TTC549 (cell line): ENCODE measurements around the gene HELZ.
"Not testable (repeated sequence)": the region's sequence is repeated elsewhere in the genome, so short reads cannot be mapped to it uniquely, and the experiment has no call there.

ENCODE experiments used
- FAIRE-seq: peaks from 2 replicates; lab custom pipeline; 2012; peaks lifted over from hg19 to GRCh38; lab: Jason Lieb, UNC

Gene HELZ

DNA sequence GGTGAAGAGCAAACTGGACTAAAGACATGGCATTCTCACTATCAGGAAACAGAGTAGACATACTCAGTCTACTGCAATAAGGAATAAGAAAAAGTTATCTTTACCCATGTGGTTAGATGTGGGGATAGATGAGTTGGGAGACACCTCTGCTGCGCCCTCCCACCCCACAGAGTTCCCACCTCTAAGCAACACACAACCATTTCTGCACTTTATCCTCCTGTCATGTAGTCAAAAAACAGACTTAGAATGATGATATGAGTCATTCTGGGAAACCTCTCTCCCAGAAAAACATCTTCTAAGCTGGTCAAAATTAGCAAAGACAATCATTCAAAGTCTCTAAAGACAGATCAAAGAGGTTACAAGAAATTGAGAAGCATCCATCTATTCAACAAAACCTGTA is 105.7 kb downstream of the HELZ start:
- FAIRE-seq, result no peak

DNA sequence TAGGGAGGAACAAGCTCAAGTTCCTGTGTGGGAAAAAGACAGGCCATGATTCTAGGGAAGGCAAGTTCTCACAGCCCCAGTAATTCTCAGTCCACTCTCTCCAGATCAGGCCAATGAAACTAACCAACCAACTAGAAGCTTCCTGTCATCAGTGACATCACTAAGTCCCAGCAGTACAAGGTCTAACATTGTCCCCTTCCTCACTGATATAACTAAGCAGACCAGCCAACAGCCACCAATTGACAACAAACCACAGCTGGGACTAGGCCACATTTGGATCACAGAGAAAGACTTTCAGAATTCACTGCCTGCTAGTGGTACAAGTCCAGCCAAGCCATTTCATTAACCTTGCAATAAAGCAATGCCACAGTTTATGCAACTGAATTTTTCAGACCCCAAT is 106.6 kb downstream of the HELZ start:
- FAIRE-seq, result no peak

DNA sequence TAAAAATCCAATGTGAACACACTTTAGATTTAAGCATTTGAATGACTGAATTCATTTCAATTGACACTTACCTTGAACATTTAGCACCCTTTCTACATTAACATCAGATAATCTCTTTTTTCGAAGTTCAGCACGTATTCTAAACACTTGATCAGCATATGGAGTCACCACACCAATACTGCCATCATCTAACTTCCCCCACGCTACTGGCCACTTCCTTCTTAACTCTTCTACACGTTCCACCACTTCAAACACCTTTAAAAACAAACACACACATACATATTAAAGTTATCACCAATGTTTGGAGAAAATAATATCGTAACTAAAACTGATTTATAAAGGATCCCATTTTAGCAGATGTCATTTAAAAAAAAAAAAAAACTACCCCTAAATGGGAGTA is 107.1 kb downstream of the HELZ start:
- FAIRE-seq, result no peak

GRCh38 chr17:67137026-67137370 is 108.0 kb downstream of the HELZ start:
- FAIRE-seq, result no peak

- no peak for FAIRE-seq
Observed at GRCh38 chr17:67136191-67137025, 108.6 kb downstream of the HELZ start.

- FAIRE-seq, result no peak
Observed at GRCh38 chr17:67133161-67133560, 111.8 kb downstream of the HELZ start.

DNA sequence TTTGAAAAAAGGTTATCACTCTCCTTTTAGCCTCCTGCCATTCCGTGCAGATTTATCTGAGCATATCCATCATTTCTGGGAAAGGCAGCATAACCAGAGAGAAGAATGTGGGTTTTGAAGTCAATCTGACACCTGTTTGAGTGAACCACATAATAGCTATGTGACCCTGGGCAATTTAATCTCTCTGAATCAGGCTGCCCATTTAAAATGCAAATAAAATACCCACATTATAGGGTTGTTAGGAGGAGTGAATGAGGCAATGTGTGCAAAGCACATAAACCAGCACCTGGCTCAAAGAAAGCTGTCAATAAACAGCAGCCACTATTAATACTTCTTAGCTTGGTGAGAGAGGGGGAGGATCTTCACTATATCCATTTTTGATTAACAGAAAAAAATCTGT is 112.6 kb downstream of the HELZ start:
- FAIRE-seq, result no peak

DNA sequence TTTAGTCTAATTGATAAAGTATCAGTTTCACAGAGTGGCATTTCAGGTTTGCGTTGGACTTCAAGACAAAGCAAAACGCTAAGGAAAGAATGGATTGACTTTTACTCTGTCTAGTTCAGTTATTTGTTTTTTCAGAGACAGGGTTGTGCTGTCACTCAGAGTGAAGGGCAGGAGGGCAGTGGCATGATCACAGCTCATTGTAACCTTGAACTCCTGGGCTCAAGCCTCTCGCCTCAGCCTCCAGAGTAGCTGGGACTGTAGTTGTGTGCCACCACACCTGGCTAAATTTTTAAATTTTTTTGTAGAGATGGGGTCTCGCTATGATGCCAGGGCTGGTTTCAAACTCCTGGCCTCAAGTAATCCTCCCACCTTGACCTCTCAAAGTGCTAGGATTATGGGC is 114.2 kb downstream of the HELZ start:
- no peak for FAIRE-seq

GRCh38 chr17:67129283-67129682 is 115.7 kb downstream of the HELZ start:
- no peak for FAIRE-seq

DNA sequence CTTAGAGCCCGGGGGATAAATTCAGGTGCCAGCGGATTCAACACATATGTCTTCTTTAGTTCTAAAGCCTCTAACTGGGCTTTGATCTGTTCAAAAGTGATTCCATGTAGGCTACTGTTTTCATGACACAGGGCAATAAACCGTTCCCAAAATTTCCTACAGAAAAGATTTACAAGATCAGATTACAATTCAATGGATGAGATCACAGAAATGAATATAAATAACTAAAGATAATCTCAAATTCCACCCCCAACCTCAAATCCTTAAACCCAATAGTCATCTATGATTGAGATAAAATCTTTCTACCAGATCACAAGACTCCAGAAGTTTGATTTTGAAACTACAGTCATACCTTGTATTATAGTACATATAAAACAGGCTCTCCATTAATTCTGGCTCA is 116.3 kb downstream of the HELZ start:
- FAIRE-seq, result no peak

DNA sequence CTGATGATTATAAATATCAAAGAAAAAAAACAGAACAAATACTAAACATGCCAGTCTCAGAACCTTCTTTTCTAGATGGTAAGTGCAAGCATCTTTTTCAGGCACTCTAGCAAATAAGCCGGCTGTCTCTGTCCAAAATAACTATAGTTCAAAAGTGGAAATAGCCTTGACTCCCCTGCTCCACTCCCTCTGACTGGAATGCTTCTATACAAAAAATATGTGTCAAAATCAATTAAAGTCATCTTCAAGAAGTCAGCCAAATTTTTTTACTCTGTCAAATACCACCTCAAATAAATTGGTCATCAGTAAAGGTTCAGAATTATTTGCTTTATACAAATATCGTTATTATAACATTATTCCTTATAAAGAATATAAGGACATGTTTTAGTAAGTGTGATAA is 117.1 kb downstream of the HELZ start:
- no peak for FAIRE-seq

DNA sequence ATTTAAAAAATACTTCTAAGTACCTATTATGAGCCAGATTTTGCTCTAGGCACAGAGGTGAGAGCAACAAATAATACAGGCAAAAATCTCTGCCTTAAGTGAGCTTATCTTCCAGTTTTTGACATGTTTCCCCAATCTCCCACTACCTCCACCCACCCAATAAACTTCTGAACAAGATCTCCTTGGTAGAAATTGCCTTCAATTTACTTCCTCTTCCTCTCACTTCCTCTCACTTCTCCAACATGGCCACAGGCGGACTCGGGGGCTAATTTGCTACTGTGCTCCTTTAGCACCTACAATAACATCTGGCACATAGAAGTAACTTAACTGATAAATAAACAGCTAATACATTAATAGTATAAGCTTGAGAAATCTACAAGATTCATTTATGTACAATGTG is 118.0 kb downstream of the HELZ start:
- FAIRE-seq, result no peak

- not testable (repeated sequence) for FAIRE-seq
Observed at GRCh38 chr17:67126543-67126942, 118.5 kb downstream of the HELZ start.

DNA sequence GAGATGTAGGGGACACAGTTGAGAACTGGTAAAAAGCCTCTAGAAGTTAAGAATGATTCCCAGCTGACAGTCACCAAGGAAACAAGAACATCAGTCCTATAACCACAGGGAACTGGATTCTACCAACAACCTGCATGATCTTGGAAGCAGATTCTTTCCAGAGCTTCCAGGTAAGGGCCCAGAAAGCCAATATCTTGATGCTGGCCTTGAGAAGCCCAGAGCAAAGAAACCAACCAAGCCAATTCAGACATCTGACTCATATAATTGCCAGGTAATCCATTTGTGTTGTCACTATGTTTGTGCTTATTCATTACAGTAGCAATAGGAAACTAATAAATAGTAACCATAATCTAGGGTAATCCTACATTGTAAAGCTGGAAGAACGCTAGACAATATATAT is 119.1 kb downstream of the HELZ start:
- no peak for FAIRE-seq

DNA sequence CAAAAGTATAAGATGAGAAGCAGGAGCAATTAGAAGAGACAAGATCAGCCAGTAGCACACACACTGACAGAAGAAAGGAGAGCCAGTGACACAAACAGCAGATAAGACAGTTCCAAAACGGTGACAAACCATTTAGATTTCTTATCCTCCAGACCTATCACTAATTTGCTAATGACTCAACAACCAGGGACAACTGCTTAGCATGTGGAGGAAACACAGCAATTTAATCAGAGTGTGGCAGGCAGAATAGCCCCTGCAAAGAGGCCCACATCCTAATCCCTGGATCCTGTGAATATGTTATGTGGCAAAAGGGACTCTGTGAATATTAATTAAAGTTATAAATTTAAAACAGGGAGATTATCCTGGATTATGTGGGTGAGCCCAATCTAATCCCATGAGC is 119.6 kb downstream of the HELZ start:
- no peak for FAIRE-seq

DNA sequence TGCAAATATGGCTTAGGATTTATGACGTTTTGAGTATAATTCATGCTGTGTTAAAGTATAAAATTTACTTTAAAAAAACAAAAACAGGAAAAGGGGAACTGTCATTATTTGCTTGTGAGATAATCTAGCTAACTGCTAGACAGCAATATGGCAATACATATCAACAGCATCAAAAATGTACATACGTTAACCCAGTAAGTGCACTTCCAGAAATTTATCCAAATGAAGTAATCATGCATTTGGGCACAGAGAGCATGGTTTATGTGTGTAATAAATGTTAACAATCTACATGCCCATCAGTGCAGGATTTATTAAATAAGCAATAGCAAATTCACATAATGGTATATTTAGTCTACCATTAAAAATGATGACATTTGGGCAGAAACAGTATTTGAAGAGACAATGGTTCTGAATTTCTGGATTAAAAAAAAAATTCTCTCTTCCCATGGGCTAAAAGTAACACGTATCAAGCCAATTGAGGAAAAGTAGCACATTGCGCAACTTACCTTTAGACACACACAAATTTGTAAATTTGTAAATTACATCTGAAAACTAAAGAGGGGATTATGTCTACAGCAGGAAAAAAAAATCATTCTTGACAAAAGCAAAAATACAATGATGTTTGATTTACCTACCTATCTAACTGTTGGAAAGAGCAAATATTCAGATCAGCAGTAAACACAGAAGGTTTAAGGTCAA is 120.4 kb downstream of the HELZ start:
- FAIRE-seq, result no peak

- FAIRE-seq, result no peak
Observed at GRCh38 chr17:67123699-67124098, 121.3 kb downstream of the HELZ start.

DNA sequence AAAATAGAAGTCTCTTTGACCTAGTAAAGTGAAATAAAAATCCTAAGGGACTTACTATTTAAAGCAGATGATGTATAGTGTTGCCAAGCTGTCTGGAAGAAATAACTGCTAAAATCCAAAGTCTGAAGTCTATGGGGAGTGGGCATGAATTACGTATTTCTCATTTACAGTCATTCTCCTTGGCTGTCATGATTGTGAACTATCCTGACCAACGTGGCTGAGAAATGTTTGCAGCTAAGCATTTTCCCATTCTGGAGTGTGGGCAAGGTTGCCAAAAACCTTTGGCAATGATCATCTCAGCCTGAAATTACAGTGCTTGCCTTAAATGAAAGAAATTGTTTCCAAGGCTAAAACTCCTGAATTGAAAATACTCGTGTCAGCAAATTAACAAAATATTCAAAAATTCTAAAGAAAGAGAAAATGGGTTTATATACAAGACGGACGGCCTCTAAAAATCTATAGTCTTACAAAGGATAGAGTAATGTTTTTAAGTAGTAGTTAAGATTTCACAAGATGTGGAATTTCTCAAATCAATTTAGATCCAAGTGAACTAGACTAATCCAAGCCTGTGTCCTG is 123.6 kb downstream of the HELZ start:
- no peak for FAIRE-seq

- FAIRE-seq, result no peak
Observed at GRCh38 chr17:67119102-67119501, 125.9 kb downstream of the HELZ start.

- no peak for FAIRE-seq
Observed at GRCh38 chr17:67116045-67116575, 128.9 kb downstream of the HELZ start.

DNA sequence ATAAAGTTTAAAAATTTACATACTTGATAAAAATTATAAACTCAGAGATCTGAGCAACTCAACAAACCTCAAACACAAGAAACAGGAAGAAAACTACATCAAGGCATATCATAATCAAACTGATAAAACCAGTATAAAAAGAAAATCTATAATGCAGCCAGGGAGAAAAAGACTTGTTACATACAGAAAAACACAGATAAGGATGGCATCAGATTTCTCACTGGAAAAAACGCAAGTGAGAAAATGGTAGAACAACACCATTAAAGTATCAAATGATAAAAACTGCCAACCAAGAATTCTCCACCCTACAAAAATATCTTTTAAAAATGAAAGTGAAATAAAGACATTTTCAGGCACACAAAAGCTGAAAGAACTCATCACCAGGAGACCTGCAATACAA is 129.6 kb downstream of the HELZ start:
- FAIRE-seq, result no peak

DNA sequence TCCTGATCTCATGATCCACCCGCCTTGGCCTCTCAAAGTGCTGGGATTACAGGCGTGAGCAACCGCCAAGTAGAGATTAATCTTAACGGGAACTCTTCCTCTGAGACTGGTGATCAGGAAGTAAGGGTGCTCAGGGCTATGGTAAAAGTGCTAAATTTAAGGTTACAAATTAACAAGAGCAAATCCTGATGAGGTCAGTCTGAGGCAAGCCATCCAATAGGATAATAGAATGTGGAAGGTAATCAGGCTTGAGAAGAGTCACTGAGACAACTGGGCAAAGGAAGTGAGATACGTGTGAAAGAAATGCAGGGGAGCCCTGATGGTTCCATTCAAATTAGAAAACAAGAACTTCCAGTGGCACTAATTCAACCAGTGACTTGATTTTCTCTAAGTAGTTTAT is 131.5 kb downstream of the HELZ start:
- no peak for FAIRE-seq

- no peak for FAIRE-seq
Observed at GRCh38 chr17:67111808-67112207, 133.2 kb downstream of the HELZ start.
